BLaER1 treated with 17β-estradiol and CSF1 and Interleukin-3, amounts not matched to agents 10 nM and 100 nM (cell line): ENCODE data around the gene ROR1.

Source experiments
- H3K27ac ChIP-seq, 11 experiments: shearing (Covaris generic); formaldehyde crosslinking; 2 replicates each; pipeline ENCODE4 v1.8.1; 2022
- H3K27me3 ChIP-seq, 11 experiments: shearing (Covaris generic); formaldehyde crosslinking; 2 replicates each; pipeline ENCODE4 v1.8.1; 2022
- H3K36me3 ChIP-seq, 11 experiments: shearing (Covaris generic); formaldehyde crosslinking; 2 replicates each; pipeline ENCODE4 v1.8.1; 2022
- H3K4me1 ChIP-seq, 10 experiments: shearing (Covaris generic); formaldehyde crosslinking; 2 replicates each; pipeline ENCODE4 v1.8.1; 2022
- H3K4me2 ChIP-seq, 11 experiments: shearing (Covaris generic); formaldehyde crosslinking; 2 replicates each; pipeline ENCODE4 v1.8.1; 2022
- H3K4me3 ChIP-seq, 10 experiments: shearing (Covaris generic); formaldehyde crosslinking; 2 replicates each; pipeline ENCODE4 v1.8.1; 2022
- H3K9ac ChIP-seq, 11 experiments: shearing (Covaris generic); formaldehyde crosslinking; 2 replicates each; pipeline ENCODE4 v1.8.1; 2022
- H3K9me3 ChIP-seq, 11 experiments: shearing (Covaris generic); formaldehyde crosslinking; replicated peaks in 1 of 11; 2 replicates each; pipeline ENCODE4 v1.8.1; 2022
- H4K20me1 ChIP-seq, 11 experiments: shearing (Covaris generic); formaldehyde crosslinking; 2 replicates each; pipeline ENCODE4 v1.8.1; 2022
- Cebpa-rat ChIP-seq, 11 experiments: shearing (Covaris generic); IDR thresholded peaks; 2 replicates each; pipeline ENCODE4 v1.8.1; 2022

The ROR1 gene

GRCh38 chr1:64137412-64137803, 363.6 kb downstream of the ROR1 start:
- no peak overlapping the region for H3K27ac ChIP-seq
- no peak overlapping the region for H3K4me3 ChIP-seq
- TF ChIP-seq Cebpa-rat (IDR thresholded peaks at IDR 0.05): no peak
- no peak overlapping the region for H3K4me2 ChIP-seq
- H4K20me1 ChIP-seq: no peaks in the 10 kb centered on the region
- H3K27me3 ChIP-seq: no peaks in the 10 kb centered on the region
- no peak overlapping the region for H3K9ac ChIP-seq
- peaks cover 0 to 6% (median 3%) of the 10 kb centered on the region in 10 experiments; a peak in 8 of 20 replicates for H3K4me1 ChIP-seq
- peaks cover 0 to 10% (median 0%) of the 10 kb centered on the region in 11 experiments; a peak in 1 of 22 replicates for H3K36me3 ChIP-seq
- no peaks in the 10 kb centered on the region for H3K9me3 ChIP-seq

- H3K4me1 ChIP-seq: peaks cover 0 to 6% (median 3%) of the 10 kb centered on the region in 10 experiments; a peak in 8 of 20 replicates
- no peaks in the 10 kb centered on the region for H3K27me3 ChIP-seq
- peaks cover 0 to 16% (median 0%) of the 10 kb centered on the region in 11 experiments; a peak in 2 of 22 replicates for H3K36me3 ChIP-seq
- H3K9me3 ChIP-seq: no peaks in the 10 kb centered on the region
- H3K9ac ChIP-seq: no peak overlapping the region
- H3K27ac ChIP-seq: no peak overlapping the region
- no peak for TF ChIP-seq Cebpa-rat (IDR thresholded peaks at IDR 0.05)
- H3K4me3 ChIP-seq: no peak overlapping the region
- no peaks in the 10 kb centered on the region for H4K20me1 ChIP-seq
- H3K4me2 ChIP-seq: no peak overlapping the region
Observed at GRCh38 chr1:64139877-64140276, 366.1 kb downstream of the ROR1 start.

- Histone ChIP-seq H3K36me3 (peaks cover 0 to 16% (median 0%) of the 10 kb centered on the region in 11 experiments; a peak in 2 of 22 replicates), H3K27ac (no peak overlapping the region)
Observed at GRCh38 chr1:64140596-64140995, 366.8 kb downstream of the ROR1 start.

GRCh38 chr1:64147045-64147724, 373.4 kb downstream of the ROR1 start:
- peak overlapping the region in 3 of 11 experiments; percentile 7 to 40 (median 39); a peak in 5 of 22 replicates for H3K4me2 ChIP-seq
- TF ChIP-seq Cebpa-rat (IDR thresholded peaks at IDR 0.05): no peak

More at GRCh38 chr1:64140596-64140995, 366.8 kb downstream of the ROR1 start:
- H3K27me3 ChIP-seq: no peaks in the 10 kb centered on the region
- H3K4me1 ChIP-seq: peaks cover 0 to 6% (median 3%) of the 10 kb centered on the region in 10 experiments; a peak in 8 of 20 replicates
- H3K9me3 ChIP-seq: no peaks in the 10 kb centered on the region
- no peak overlapping the region for H3K9ac ChIP-seq
- no peak overlapping the region for H3K4me2 ChIP-seq
- no peak overlapping the region for H3K4me3 ChIP-seq
- TF ChIP-seq Cebpa-rat (IDR thresholded peaks at IDR 0.05): no peak
- no peaks in the 10 kb centered on the region for H4K20me1 ChIP-seq

DNA sequence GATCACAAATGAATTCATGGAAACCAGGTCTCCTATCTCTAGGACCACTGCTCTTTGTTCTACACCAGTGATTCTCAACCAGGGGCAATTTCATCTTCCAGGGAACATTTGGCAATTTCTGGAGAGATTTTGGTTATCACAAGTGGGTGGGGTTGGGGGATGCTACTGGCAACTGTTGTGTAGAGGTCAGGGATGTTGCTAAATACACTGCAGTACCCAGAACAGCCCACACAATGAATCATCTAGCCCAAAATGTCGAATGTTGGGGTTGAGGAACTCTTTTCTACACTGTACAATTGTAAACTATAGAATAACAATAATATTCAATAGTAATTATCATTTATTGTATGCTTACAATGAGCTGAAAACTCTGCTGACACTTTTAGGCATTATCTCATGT, 373.9 kb downstream of the ROR1 start:
- Histone ChIP-seq H3K36me3 (peaks cover 0 to 8% (median 0%) of the 10 kb centered on the region in 11 experiments; a peak in 2 of 22 replicates), H3K9me3 (no peaks in the 10 kb centered on the region), H3K4me1 (peaks cover 0 to 18% (median 0%) of the 10 kb centered on the region in 10 experiments; a peak in 6 of 20 replicates), H3K4me2 (peak overlapping the region in 3 of 11 experiments; percentile 7 to 40 (median 39); a peak in 6 of 22 replicates), H3K4me3 (no peak overlapping the region), H3K27ac (peak overlapping the region in 2 of 11 experiments; percentile 10 to 43; a peak in 4 of 22 replicates), H3K9ac (no peak overlapping the region), H4K20me1 (no peaks in the 10 kb centered on the region), H3K27me3 (no peaks in the 10 kb centered on the region)
- no peak for TF ChIP-seq Cebpa-rat (IDR thresholded peaks at IDR 0.05)

More at GRCh38 chr1:64147045-64147724, 373.4 kb downstream of the ROR1 start:
- Histone ChIP-seq H3K9me3 (no peaks in the 10 kb centered on the region), H3K9ac (no peak overlapping the region), H3K27me3 (no peaks in the 10 kb centered on the region), H3K27ac (peak overlapping the region in 2 of 11 experiments; percentile 10 to 43; a peak in 4 of 22 replicates), H4K20me1 (no peaks in the 10 kb centered on the region), H3K4me3 (no peak overlapping the region), H3K36me3 (peaks cover 0 to 13% (median 0%) of the 10 kb centered on the region in 11 experiments; a peak in 2 of 22 replicates), H3K4me1 (peaks cover 0 to 18% (median 0%) of the 10 kb centered on the region in 10 experiments; a peak in 6 of 20 replicates)

DNA sequence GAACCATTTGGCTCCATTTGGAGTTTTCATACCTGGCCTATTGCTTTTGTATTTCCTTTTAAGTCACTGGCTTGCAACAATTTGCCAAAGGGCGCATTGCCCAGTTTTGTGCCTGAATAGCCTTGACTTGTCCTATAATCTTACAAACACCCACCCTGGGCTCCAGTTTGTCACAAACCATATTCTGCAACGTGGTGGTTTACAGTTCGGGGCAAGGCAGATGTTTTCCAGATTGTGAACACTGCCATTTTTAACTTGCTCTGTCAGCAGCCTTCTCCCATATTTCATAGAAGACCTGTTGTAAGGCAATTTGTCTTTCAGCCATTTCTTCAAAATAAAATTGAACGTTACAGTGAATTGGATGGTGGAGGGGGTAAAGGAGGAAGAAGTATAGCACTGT, 376.4 kb downstream of the ROR1 start:
- H3K27ac ChIP-seq: no peak overlapping the region
- H4K20me1 ChIP-seq: no peaks in the 10 kb centered on the region
- no peak for TF ChIP-seq Cebpa-rat (IDR thresholded peaks at IDR 0.05)
- H3K4me1 ChIP-seq: peaks cover 0 to 18% (median 0%) of the 10 kb centered on the region in 10 experiments; a peak in 6 of 20 replicates
- H3K4me2 ChIP-seq: no peak overlapping the region
- H3K4me3 ChIP-seq: no peak overlapping the region
- no peaks in the 10 kb centered on the region for H3K9me3 ChIP-seq
- H3K36me3 ChIP-seq: no peaks in the 10 kb centered on the region
- no peak overlapping the region for H3K9ac ChIP-seq
- H3K27me3 ChIP-seq: no peaks in the 10 kb centered on the region

DNA sequence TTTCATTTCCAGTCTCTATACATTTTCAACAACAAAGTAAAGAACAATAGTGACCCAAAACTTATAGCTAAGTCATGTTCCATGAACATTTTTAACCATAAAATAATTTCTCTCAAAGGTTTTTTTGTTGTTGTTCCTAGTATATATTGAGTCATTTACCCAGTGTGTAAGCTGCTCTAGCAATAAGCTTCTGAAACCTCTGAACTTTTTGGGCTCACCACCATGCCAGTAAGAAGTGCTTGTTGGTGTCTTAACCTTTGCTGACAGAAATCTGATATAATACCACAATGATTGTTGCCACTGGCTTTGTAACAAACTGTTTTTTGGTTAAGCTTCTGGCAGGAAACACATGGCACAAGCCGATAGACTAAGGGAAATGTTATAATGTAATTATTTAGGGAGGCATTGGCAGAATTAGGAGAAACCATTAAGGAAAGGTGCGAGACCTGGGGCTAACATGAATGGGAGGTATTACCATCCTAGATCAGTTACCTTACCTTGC, 377.0 kb downstream of the ROR1 start:
- H3K9ac ChIP-seq: no peak overlapping the region
- H3K4me2 ChIP-seq: no peak overlapping the region
- H3K4me1 ChIP-seq: peaks cover 0 to 18% (median 0%) of the 10 kb centered on the region in 10 experiments; a peak in 6 of 20 replicates
- H3K4me3 ChIP-seq: no peak overlapping the region
- no peaks in the 10 kb centered on the region for H4K20me1 ChIP-seq
- TF ChIP-seq Cebpa-rat (IDR thresholded peaks at IDR 0.05): no peak
- H3K27ac ChIP-seq: no peak overlapping the region
- H3K27me3 ChIP-seq: no peaks in the 10 kb centered on the region
- H3K36me3 ChIP-seq: no peaks in the 10 kb centered on the region
- no peaks in the 10 kb centered on the region for H3K9me3 ChIP-seq

GRCh38 chr1:64155278-64155677, 381.5 kb downstream of the ROR1 start:
- Histone ChIP-seq H3K4me3 (no peak overlapping the region), H3K4me1 (no peaks in the 10 kb centered on the region), H3K27me3 (no peaks in the 10 kb centered on the region), H3K27ac (no peak overlapping the region), H3K9ac (no peak overlapping the region), H4K20me1 (no peaks in the 10 kb centered on the region), H3K4me2 (no peak overlapping the region), H3K36me3 (peaks cover 0 to 5% (median 0%) of the 10 kb centered on the region in 11 experiments; a peak in 1 of 22 replicates), H3K9me3 (no peaks in the 10 kb centered on the region)
- no peak for TF ChIP-seq Cebpa-rat (IDR thresholded peaks at IDR 0.05)

GRCh38 chr1:64161357-64161941, 387.6 kb downstream of the ROR1 start:
- no peaks in the 10 kb centered on the region for H4K20me1 ChIP-seq
- H3K4me2 ChIP-seq: no peak overlapping the region
- no peak for TF ChIP-seq Cebpa-rat (IDR thresholded peaks at IDR 0.05)
- H3K27ac ChIP-seq: no peak overlapping the region
- no peak overlapping the region for H3K9ac ChIP-seq
- no peaks in the 10 kb centered on the region for H3K27me3 ChIP-seq
- H3K36me3 ChIP-seq: peaks cover 0 to 5% (median 0%) of the 10 kb centered on the region in 11 experiments; a peak in 1 of 22 replicates
- no peaks in the 10 kb centered on the region for H3K9me3 ChIP-seq
- no peak overlapping the region for H3K4me3 ChIP-seq
- no peaks in the 10 kb centered on the region for H3K4me1 ChIP-seq
